ENCODE measurements around the gene GOLGA6L10. TPM values are rescaled to one million over a fixed set of nuclear protein-coding genes. Genes with fewer than 3 reads are reported as not detected.
"Not testable (repeated sequence)": the region's sequence is repeated elsewhere in the genome, so short reads cannot be mapped to it uniquely, and the experiment has no call there.

GOLGA6L10 gene
- total RNA-seq, 2 donors from 2014 or later: 1.4 to 1.8 TPM

DNA sequence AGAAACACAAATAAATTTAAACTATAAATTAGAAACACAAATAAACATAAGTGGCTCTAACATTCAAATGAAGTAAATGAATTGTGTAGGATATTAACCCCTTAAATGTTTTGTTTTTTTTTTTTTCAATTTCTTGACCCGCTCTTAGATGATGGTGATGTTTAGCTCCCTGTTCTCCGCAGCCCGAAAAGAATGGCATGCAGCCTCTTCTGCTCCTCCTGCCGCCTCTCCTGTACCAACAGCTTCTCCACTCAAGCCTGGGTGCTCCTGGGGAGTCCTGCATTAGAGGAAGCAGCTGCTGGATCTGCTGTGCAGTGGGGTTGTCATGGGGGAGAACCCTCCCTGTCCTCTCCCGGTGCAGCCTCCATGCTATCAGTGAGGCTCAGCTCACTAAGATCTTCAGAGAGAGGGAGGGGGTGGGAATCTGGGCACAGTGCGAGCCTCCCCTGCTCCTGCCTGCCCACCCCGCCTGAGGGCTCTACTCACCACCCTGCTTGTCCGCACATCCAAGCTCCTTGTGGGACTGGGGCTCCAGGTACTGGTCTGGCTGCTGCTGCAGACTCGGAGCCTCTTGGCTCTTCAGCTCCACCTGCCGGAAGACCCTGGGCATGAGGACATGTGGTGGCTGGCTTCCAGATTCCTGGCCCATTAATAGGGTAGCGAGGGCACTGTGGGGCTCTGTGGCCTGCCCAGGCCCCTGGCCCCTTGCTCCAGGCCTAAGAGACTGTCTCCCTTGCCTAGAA is 6.5 kb downstream of the GOLGA6L10 start:
- H3K27ac ChIP-seq; DNase-seq; intact Hi-C loops (cut with DNase I); H3K9ac ChIP-seq (ENCODE audit: low read depth in 2 of 2, low read length in 2 of 2); H3K4me3 ChIP-seq; H3K27me3 ChIP-seq; H3K9me3 ChIP-seq; H3K4me1 ChIP-seq; H3K36me3 ChIP-seq: not testable (repeated sequence)
- peak; percentile 33 for TF ChIP-seq CTCF (IDR thresholded peaks at IDR 0.05)

- H3K27me3 ChIP-seq; H3K27ac ChIP-seq; H3K9ac ChIP-seq (ENCODE audit: low read depth in 2 of 2, low read length in 2 of 2); H3K4me1 ChIP-seq; H3K36me3 ChIP-seq; DNase-seq; H3K9me3 ChIP-seq; intact Hi-C loops (cut with DNase I); H3K4me3 ChIP-seq: not testable (repeated sequence)
Observed at GRCh38 chr15:82338573-82338972, 10.7 kb downstream of the GOLGA6L10 start.

GRCh38 chr15:82338053-82338452 is 11.2 kb downstream of the GOLGA6L10 start:
- H3K9ac ChIP-seq (ENCODE audit: low read depth in 2 of 2, low read length in 2 of 2); H3K27ac ChIP-seq; H3K27me3 ChIP-seq; H3K9me3 ChIP-seq; H3K4me3 ChIP-seq; intact Hi-C loops (cut with DNase I); H3K4me1 ChIP-seq; DNase-seq; H3K36me3 ChIP-seq: not testable (repeated sequence)

DNA sequence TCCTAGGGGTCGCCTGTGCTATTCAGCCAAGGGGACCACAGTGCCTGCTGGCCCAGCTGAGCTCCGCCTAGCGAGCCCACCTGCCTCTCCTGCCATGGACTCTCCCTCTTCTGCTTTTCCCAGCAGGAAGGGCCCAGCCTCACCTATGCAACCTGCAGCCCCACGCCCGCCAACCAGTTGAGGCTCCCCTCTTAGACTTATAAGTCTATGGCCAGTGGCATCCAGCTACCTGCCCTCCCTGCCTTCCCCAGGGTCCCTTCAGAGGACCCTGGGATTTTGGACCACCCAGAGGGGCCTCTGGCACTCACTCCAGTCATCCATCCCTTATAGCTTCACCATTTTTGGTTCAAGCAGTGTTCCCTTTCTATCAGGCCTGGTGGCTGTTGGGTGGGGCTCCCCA is 12.2 kb downstream of the GOLGA6L10 start:
- intact Hi-C loops (cut with DNase I); H3K9ac ChIP-seq (ENCODE audit: low read depth in 2 of 2, low read length in 2 of 2); H3K4me3 ChIP-seq; H3K27me3 ChIP-seq; H3K4me1 ChIP-seq; H3K9me3 ChIP-seq; H3K27ac ChIP-seq; H3K36me3 ChIP-seq; DNase-seq: not testable (repeated sequence)

- H3K27ac ChIP-seq; H3K4me1 ChIP-seq; H3K9me3 ChIP-seq; H3K36me3 ChIP-seq; H3K9ac ChIP-seq (ENCODE audit: low read depth in 2 of 2, low read length in 2 of 2); intact Hi-C loops (cut with DNase I); H3K4me3 ChIP-seq; H3K27me3 ChIP-seq: not testable (repeated sequence)
- DNase-seq: peak; percentile 4
Observed at GRCh38 chr15:82336180-82336647, 13.1 kb downstream of the GOLGA6L10 start.

DNA sequence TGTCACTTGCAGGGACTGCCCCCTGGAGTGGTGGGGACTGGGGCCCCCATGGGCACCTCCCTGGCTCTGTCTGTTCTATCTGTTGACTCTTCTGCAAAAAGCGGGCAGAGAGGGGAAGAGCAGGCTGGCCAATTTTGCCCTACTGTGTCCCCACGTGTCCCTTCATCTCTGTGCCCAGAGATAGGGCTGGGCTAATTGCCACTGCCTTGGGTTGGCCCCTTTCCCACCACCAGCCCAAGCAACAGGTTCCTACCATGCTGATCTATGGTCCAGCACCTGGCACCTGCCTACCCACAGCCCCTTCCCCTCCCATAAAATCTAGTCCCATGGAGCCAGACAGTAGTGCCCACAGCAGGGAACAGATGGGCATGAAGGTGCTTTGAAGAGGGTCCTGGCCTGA is 14.3 kb downstream of the GOLGA6L10 start:
- H3K4me3 ChIP-seq; H3K36me3 ChIP-seq; intact Hi-C loops (cut with DNase I); H3K27me3 ChIP-seq; H3K27ac ChIP-seq; H3K9ac ChIP-seq (ENCODE audit: low read depth in 2 of 2, low read length in 2 of 2); H3K4me1 ChIP-seq; H3K9me3 ChIP-seq: not testable (repeated sequence)
- peak; percentile 7 for DNase-seq

- not testable (repeated sequence) for H3K36me3 ChIP-seq, DNase-seq
Observed at GRCh38 chr15:82334554-82334932, 14.7 kb downstream of the GOLGA6L10 start.

DNA sequence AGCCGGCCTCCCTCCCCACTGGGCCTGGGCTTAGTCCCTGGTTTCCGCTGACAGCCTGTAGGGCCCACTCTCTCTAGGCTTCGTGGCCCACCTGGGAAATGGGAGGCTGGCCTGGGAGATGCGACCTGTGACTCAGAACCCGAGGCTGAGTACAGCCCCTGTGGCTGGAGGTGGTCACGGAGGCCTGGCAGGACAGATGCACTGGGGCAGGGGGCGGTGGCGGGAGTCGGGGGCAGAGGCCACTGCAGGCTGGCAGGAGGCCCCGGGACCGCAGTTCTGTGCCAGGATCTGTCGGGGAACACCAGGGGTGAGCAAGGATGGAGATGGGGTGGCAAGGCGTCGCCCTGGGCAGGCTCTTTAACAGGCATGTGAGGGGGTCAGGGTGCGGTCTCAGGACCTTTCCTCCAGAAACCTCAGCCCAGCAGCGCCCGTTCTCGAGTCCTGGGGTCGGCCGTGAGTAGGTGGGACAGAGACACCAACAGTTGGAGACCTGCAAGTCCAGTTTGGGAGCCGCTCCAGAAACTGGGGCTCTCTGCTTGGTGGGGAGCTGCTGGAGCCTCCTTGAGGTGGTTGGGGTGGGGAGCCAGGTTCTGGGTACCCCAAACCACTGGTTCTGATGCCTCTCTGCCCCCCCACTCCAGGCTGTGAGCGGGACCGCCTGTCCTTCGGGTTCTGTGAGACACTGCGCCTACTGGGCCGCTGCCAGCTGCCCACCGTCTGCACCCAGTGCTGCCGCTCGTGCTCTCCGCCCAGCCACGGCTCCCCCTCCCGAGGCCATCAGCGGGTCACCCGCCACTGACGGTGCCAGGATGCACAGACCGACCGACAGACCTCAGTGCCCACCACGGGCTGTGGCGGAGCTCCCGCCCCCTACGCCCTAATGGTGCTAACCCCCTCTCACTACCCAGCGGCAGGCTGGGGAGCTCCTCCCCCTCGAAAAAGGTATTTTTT is 15.4 kb downstream of the GOLGA6L10 start:
- H3K4me1 ChIP-seq; H3K9me3 ChIP-seq; H3K36me3 ChIP-seq; H3K4me3 ChIP-seq; intact Hi-C loops (cut with DNase I); H3K9ac ChIP-seq (ENCODE audit: low read depth in 2 of 2, low read length in 2 of 2); DNase-seq; H3K27me3 ChIP-seq; H3K27ac ChIP-seq: not testable (repeated sequence)

More at GRCh38 chr15:82334554-82334932, 14.7 kb downstream of the GOLGA6L10 start:
- H3K27ac ChIP-seq; H3K27me3 ChIP-seq; H3K4me3 ChIP-seq; intact Hi-C loops (cut with DNase I); H3K9me3 ChIP-seq; H3K4me1 ChIP-seq; H3K9ac ChIP-seq (ENCODE audit: low read depth in 2 of 2, low read length in 2 of 2): not testable (repeated sequence)

- H3K4me1 ChIP-seq; H3K9ac ChIP-seq (ENCODE audit: low read depth in 2 of 2, low read length in 2 of 2); H3K4me3 ChIP-seq; H3K27me3 ChIP-seq; intact Hi-C loops (cut with DNase I); H3K36me3 ChIP-seq; H3K27ac ChIP-seq; DNase-seq; H3K9me3 ChIP-seq: not testable (repeated sequence)
Observed at GRCh38 chr15:82332711-82333602, 16.3 kb downstream of the GOLGA6L10 start.

DNA sequence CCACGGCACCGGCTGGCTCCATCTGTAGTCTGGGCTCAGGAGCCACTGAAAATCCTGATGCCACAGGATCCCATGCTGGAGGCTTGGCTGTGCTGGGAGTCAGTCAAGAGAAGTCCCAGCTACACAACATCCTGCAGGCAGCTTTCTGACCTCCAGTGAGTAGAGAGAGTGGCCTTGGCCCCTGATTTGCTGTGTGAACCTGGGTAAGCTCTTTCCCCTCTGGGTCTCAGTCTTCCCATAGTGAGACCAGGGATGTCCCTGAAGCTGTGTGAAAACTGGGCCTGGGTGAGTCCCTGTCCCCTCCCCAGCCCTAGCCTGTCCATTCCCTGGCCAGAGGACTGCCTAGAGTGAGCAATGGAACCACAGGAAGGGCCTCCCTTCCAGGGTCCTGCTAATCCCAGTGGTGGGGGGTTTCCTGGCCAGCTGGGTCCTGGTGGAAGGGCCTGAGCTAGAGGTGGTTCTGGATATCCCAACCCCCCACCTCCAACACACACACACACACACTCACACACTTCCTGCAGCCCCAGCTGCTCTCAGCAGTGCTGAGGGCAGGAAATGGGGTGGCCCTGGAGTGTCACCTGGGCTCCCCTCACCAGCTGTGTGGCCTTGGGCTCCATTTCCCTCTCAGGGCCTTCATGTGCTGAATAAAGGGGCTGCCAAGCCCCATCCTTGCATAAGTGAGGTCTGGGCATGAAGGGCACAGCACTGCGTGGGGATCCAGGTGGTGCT is 17.5 kb downstream of the GOLGA6L10 start:
- H3K36me3 ChIP-seq; DNase-seq; H3K9me3 ChIP-seq; H3K27me3 ChIP-seq; intact Hi-C loops (cut with DNase I); H3K4me1 ChIP-seq; H3K4me3 ChIP-seq; H3K9ac ChIP-seq (ENCODE audit: low read depth in 2 of 2, low read length in 2 of 2); H3K27ac ChIP-seq: not testable (repeated sequence)

- H3K36me3 ChIP-seq: not testable (repeated sequence)
Observed at GRCh38 chr15:82330921-82331320, 18.4 kb downstream of the GOLGA6L10 start.

More at GRCh38 chr15:82330921-82331320, 18.4 kb downstream of the GOLGA6L10 start:
- H3K9me3 ChIP-seq; H3K9ac ChIP-seq (ENCODE audit: low read depth in 2 of 2, low read length in 2 of 2); H3K27me3 ChIP-seq; H3K4me3 ChIP-seq; H3K27ac ChIP-seq; DNase-seq; intact Hi-C loops (cut with DNase I); H3K4me1 ChIP-seq: not testable (repeated sequence)

Measured in colonic mucosa (tissue), 4 donors.